H1 (cell line): ENCODE measurements around the gene CDH6. TPM values are rescaled to one million over a fixed set of nuclear protein-coding genes. Genes with fewer than 3 reads are reported as not detected.

Source experiments
- CTCF ChIA-PET: fragments of 300-600 bp; sonication (Branson Sonifier 250); formaldehyde crosslinking; loops from one replicate; lab custom pipeline; 2021; ENCODE audit not compliant: partially characterized antibody; lab: Charles Lee
- POLR2A ChIA-PET: fragments of 300-600 bp; sonication (Branson Sonifier 250); formaldehyde crosslinking; loops from one replicate; lab custom pipeline; 2021; ENCODE audit warnings: inconsistent platforms; ENCODE audit not compliant: partially characterized antibody; lab: Charles Lee
- DNase-seq, 2 experiments: peaks; one replicate each; pipeline versions ENCODE4 v3.0.0 to v3.0.0-alpha.2; 2010 to 2022; ENCODE audit warnings: low spot score in 2 of 2, low read depth in 1 of 2, mixed read lengths in 1 of 2
- FAIRE-seq: peaks from 2 replicates; lab custom pipeline; 2011; peaks lifted over from hg19 to GRCh38; lab: Jason Lieb, UNC
- H2AFZ ChIP-seq: 2 replicates; pipeline ENCODE4 v1.8.1; 2012; ENCODE audit warnings: low read length, inconsistent platforms
- H2AK5ac ChIP-seq: 2 replicates; pipeline ENCODE4 v1.6.1; 2013; ENCODE audit warnings: low read depth, low read length
- H2BK120ac ChIP-seq: replicated peaks from 2 replicates; pipeline ENCODE3; 2013; ENCODE audit warnings: low read depth, low read length, inconsistent platforms
- H2BK12ac ChIP-seq: 2 replicates; pipeline ENCODE4 v1.6.1; 2013; ENCODE audit warnings: low read depth, low read length
- H2BK15ac ChIP-seq: 2 replicates; pipeline ENCODE4 v1.6.1; 2013; ENCODE audit warnings: low read length
- H2BK20ac ChIP-seq: 2 replicates; pipeline ENCODE4 v1.6.1; 2013; ENCODE audit warnings: low read length
- H2BK5ac ChIP-seq: 2 replicates; pipeline ENCODE4 v1.6.1; 2013; ENCODE audit warnings: low read depth, low read length
- H3K14ac ChIP-seq: 2 replicates; pipeline ENCODE4 v1.6.1; 2013; ENCODE audit warnings: inconsistent platforms; ENCODE audit not compliant: insufficient read length
- H3K18ac ChIP-seq: 2 replicates; pipeline ENCODE4 v1.6.1; 2013; ENCODE audit warnings: low read length; ENCODE audit errors: extremely low read depth
- H3K23ac ChIP-seq: 2 replicates; pipeline ENCODE4 v1.6.1; 2013; ENCODE audit warnings: inconsistent platforms; ENCODE audit not compliant: insufficient read length
- H3K23me2 ChIP-seq: 2 replicates; pipeline ENCODE4 v1.6.1; 2013; ENCODE audit warnings: low read depth, low read length
- H3K27ac ChIP-seq: 2 replicates; pipeline ENCODE4 v1.6.1; 2011; ENCODE audit warnings: low read depth, low read length, inconsistent platforms
- H3K27me3 ChIP-seq, 4 experiments: replicated peaks in 1 of 4; 1 replicate in 1 of 4; 2 replicates in 3 of 4; pipeline versions ENCODE4 v1.6.1 to v1.8.1; 2011 to 2013; ENCODE audit warnings: low read length in 3 of 4, mild to moderate bottlenecking in 3 of 4, inconsistent platforms in 2 of 4, mixed read lengths in 2 of 4, moderate library complexity in 1 of 4; ENCODE audit not compliant: control insufficient read depth in 3 of 4, insufficient read depth in 3 of 4; ENCODE audit errors: extremely low read depth in 1 of 4
- H3K36me3 ChIP-seq, 4 experiments: 2 replicates each; pipeline versions ENCODE4 v1.6.1 to v1.8.1; 2011 to 2013; ENCODE audit warnings: mild to moderate bottlenecking in 4 of 4, low read length in 3 of 4, moderate library complexity in 2 of 4, control low read depth in 1 of 4, inconsistent platforms in 1 of 4; ENCODE audit not compliant: insufficient read depth in 4 of 4, control insufficient read depth in 2 of 4
- H3K4ac ChIP-seq: replicated peaks from 2 replicates; pipeline ENCODE3; 2013; ENCODE audit warnings: low read length, low read depth, mixed read lengths, inconsistent platforms; ENCODE audit not compliant: insufficient read length
- H3K4me1 ChIP-seq, 4 experiments: replicated peaks in 1 of 4; 1 replicate in 1 of 4; 2 replicates in 3 of 4; pipeline versions ENCODE4 v1.6.1 to v1.8.1; 2011 to 2013; ENCODE audit warnings: low read length in 3 of 4, inconsistent platforms in 2 of 4, mixed read lengths in 1 of 4; ENCODE audit not compliant: insufficient read depth in 4 of 4, control insufficient read depth in 3 of 4
- H3K4me2 ChIP-seq, 2 experiments: 2 replicates each; pipeline versions ENCODE4 v1.6.1 to v1.8.1; 2011 to 2013; ENCODE audit warnings: low read depth in 2 of 2, low read length in 2 of 2, control low read depth in 1 of 2, inconsistent platforms in 1 of 2, mild to moderate bottlenecking in 1 of 2; ENCODE audit not compliant: insufficient read depth in 1 of 2
- H3K4me3 ChIP-seq, 4 experiments: fragments of 200-600, 300-600 bp in 1 of 4; sonication (generic), shearing (Covaris generic), sonication (Bioruptor Twin) in 1 of 4; 2 replicates each; pipeline versions ENCODE4 v1.5.1 to v1.8.1; 2011 to 2016; ENCODE audit warnings: low read length in 4 of 4, low read depth in 3 of 4, control low read depth in 2 of 4, inconsistent platforms in 2 of 4, mild to moderate bottlenecking in 2 of 4, mixed read lengths in 1 of 4, moderate library complexity in 1 of 4; ENCODE audit not compliant: insufficient read depth in 2 of 4; ENCODE audit errors: extremely low read depth in 1 of 4
- H3K56ac ChIP-seq: replicated peaks from 2 replicates; pipeline ENCODE3; 2013; ENCODE audit warnings: low read depth, mild to moderate bottlenecking, mixed read lengths, low read length, inconsistent platforms; ENCODE audit not compliant: insufficient read length
- H3K79me1 ChIP-seq: 2 replicates; pipeline ENCODE4 v1.6.1; 2013; ENCODE audit warnings: low read depth, low read length, control low read depth
- H3K79me2 ChIP-seq, 2 experiments: 2 replicates each; pipeline versions ENCODE4 v1.6.1 to v1.8.1; 2012 to 2013; ENCODE audit warnings: low read length in 2 of 2, mild to moderate bottlenecking in 2 of 2, inconsistent platforms in 1 of 2; ENCODE audit not compliant: insufficient read depth in 2 of 2, control insufficient read depth in 1 of 2
- H3K9ac ChIP-seq, 4 experiments: replicated peaks in 1 of 4; 1 replicate in 1 of 4; 2 replicates in 3 of 4; pipeline versions ENCODE4 v1.6.1 to v1.8.1; 2011 to 2013; ENCODE audit warnings: low read depth in 3 of 4, low read length in 3 of 4, control low read depth in 2 of 4, mild to moderate bottlenecking in 2 of 4, moderate library complexity in 2 of 4, inconsistent platforms in 1 of 4; ENCODE audit errors: extremely low read depth in 1 of 4
- H3K9me3 ChIP-seq, 2 experiments: 2 replicates each; pipeline versions ENCODE4 v1.6.1 to v1.8.1; 2012 to 2013; ENCODE audit warnings: mild to moderate bottlenecking in 2 of 2, moderate library complexity in 2 of 2, control low read depth in 1 of 2, inconsistent platforms in 1 of 2, low read depth in 1 of 2, low read length in 1 of 2, mixed read lengths in 1 of 2; ENCODE audit not compliant: insufficient read depth in 2 of 2
- H4K20me1 ChIP-seq, 2 experiments: replicated peaks in 1 of 2; 2 replicates each; pipeline versions ENCODE3 to v1.8.1; 2011 to 2013; ENCODE audit warnings: inconsistent platforms in 2 of 2, low read length in 2 of 2, mild to moderate bottlenecking in 1 of 2; ENCODE audit not compliant: insufficient read depth in 2 of 2, control insufficient read depth in 1 of 2
- H4K5ac ChIP-seq: 2 replicates; pipeline ENCODE4 v1.6.1; 2013; ENCODE audit warnings: low read length, low read depth, mixed read lengths, inconsistent platforms; ENCODE audit not compliant: insufficient read length
- H4K8ac ChIP-seq: 2 replicates; pipeline ENCODE4 v1.8.0; 2013; ENCODE audit warnings: mild to moderate bottlenecking, moderate library complexity, low read length, inconsistent platforms; ENCODE audit not compliant: insufficient read depth; ENCODE audit errors: extremely low read depth
- H4K91ac ChIP-seq: replicated peaks from 2 replicates; pipeline ENCODE3; 2013; ENCODE audit warnings: low read length, mixed read lengths, inconsistent platforms; ENCODE audit not compliant: insufficient read length
- CBX8 ChIP-seq: fragments of 300-800, 300-1000 bp; sonication (generic); IDR thresholded peaks from 2 replicates; pipeline ENCODE4 v1.7.1; 2016; ENCODE audit warnings: low read depth, low read length, borderline replicate concordance
- HDAC2 ChIP-seq, 2 experiments: fragments of 300-600 bp in 1 of 2; sonication (generic) in 1 of 2; IDR thresholded peaks; 2 replicates each; pipeline ENCODE4 v1.6.1; 2011 to 2012; ENCODE audit warnings: low read depth in 2 of 2, low read length in 2 of 2, mild to moderate bottlenecking in 2 of 2, moderate library complexity in 2 of 2, borderline replicate concordance in 1 of 2, inconsistent platforms in 1 of 2
- JUND ChIP-seq: IDR thresholded peaks from 2 replicates; pipeline ENCODE4 v1.6.1; 2011; ENCODE audit warnings: mild to moderate bottlenecking, improper control_type of control experiment, low read length
- PHF8 ChIP-seq: fragments of 200-600 bp; sonication (generic); conservative IDR thresholded peaks from 2 replicates; pipeline ENCODE4 v1.7.1; 2012; ENCODE audit warnings: low read depth, mild to moderate bottlenecking, inconsistent platforms, low read length, moderate library complexity
- SIN3A ChIP-seq, 2 experiments: IDR thresholded peaks in 1 of 2; conservative IDR thresholded peaks in 1 of 2; 2 replicates each; pipeline ENCODE4 v1.6.1; 2011 to 2012; ENCODE audit warnings: low read length in 2 of 2, improper control_type of control experiment in 1 of 2, low read depth in 1 of 2, mild to moderate bottlenecking in 1 of 2
- WGBS, 2 experiments: shearing (Covaris generic) in 1 of 2; methylation state at CpG; one replicate each; pipeline versions ENCODE4 v1.1.6 to v1.1.7; 2013 to 2015; ENCODE audit warnings: low lambda C conversion rate in 2 of 2, mixed read lengths in 2 of 2, inconsistent platforms in 1 of 2, low coverage in 1 of 2, missing lambda C conversion rate in 1 of 2; ENCODE audit not compliant: insufficient replicate concordance in 2 of 2, insufficient coverage in 1 of 2, insufficient read length in 1 of 2; ENCODE audit errors: extremely low coverage in 1 of 2, missing lambda C conversion rate in 1 of 2; 5-methylcytosine and 5-hydroxymethylcytosine counted together
- polyA plus RNA-seq, 7 experiments: library from polyadenylated mRNA; depleted of rRNA in 3 of 7; stranded (reverse) in 5 of 7; unstranded in 2 of 7; fragments of >200 nt in 5 of 7; fragments of 200-250 nt in 2 of 7; gene quantifications; 1 replicate in 5 of 7; 2 replicates in 1 of 7; 4 replicates in 1 of 7; pipeline versions ENCODE4 v1.2.1 to v1.2.3, GENCODE V29; 2011 to 2013; ENCODE audit warnings: missing spikeins in 2 of 7, mixed read lengths in 2 of 7
- total RNA-seq: library from RNA; stranded (reverse); fragmentation: NEBNext Ultra II Directional; extraction: Animal tissue kit (Norgen Biotek cat#: 25700); gene quantifications from 2 replicates; pipeline ENCODE4 v1.2.1, GENCODE V29; 2021

CDH6 gene
- total and polyA plus RNA-seq, 2 of the 8 experiments (the other 6 are each of a cell fraction or from before 2014, with no cell fraction given): 1.4 to 1.9 TPM

- H3K4me2 ChIP-seq: no peak overlapping the region
- no peak overlapping the region for H2BK5ac ChIP-seq
- no peaks in the 10 kb centered on the region for H3K27me3 ChIP-seq
- H4K91ac ChIP-seq: no peak overlapping the region
- H2BK120ac ChIP-seq: no peak overlapping the region
- no peak overlapping the region for H4K8ac ChIP-seq
- no peaks in the 10 kb centered on the region; a peak in 1 of 4 replicates for H3K9me3 ChIP-seq
- CTCF ChIA-PET: interaction anchor here (0.7 kb wide), 1 partner anchor 17 kb away, joined by 3 read pairs; no protein-coding TSS in a partner anchor
- H2AK5ac ChIP-seq: no peak overlapping the region
- H3K56ac ChIP-seq: no peak overlapping the region
- no peak overlapping the region for H3K4ac ChIP-seq
- no peak overlapping the region for H3K23ac ChIP-seq
- H3K79me2 ChIP-seq: no peaks in the 10 kb centered on the region
- H3K79me1 ChIP-seq: no peaks in the 10 kb centered on the region; the same call in 1 of the 2 replicates
- no peak overlapping the region for H3K9ac ChIP-seq
- no peak overlapping the region for H2BK20ac ChIP-seq
- H3K23me2 ChIP-seq: no peaks in the 10 kb centered on the region
- no peak for DNase-seq
- no peaks in the 10 kb centered on the region for H3K36me3 ChIP-seq
- H2BK15ac ChIP-seq: no peak overlapping the region
- POLR2A ChIA-PET: no interaction called here
- no peak overlapping the region for H3K14ac ChIP-seq
- no peak overlapping the region for H3K18ac ChIP-seq
- H3K4me1 ChIP-seq: no peaks in the 10 kb centered on the region
- H2AFZ ChIP-seq: no peak overlapping the region
- H3K4me3 ChIP-seq: no peak overlapping the region
- H2BK12ac ChIP-seq: no peak overlapping the region
- no peak overlapping the region for H3K27ac ChIP-seq
- no peaks in the 10 kb centered on the region for H4K20me1 ChIP-seq
- TF ChIP-seq CBX8: no peak
- TF ChIP-seq JUND: no peak
- TF ChIP-seq PHF8: no peak
- TF ChIP-seq HDAC2 (IDR thresholded peaks at IDR 0.05; ENCODE audit: borderline replicate concordance in 1 of 2, low read depth in 2 of 2, low read length in 2 of 2): no peak
- no peak for TF ChIP-seq SIN3A (conservative IDR thresholded peaks at IDR 0.05 in 1 of 2, IDR thresholded peaks at IDR 0.05 in 1 of 2; ENCODE audit: low read depth in 1 of 2, low read length in 2 of 2)
- WGBS, 2 experiments: 93% methylated on average over 3 of the region's 3 CpGs; no CpG with 5 or more reads in 1 of the 2 experiments
- no peak for FAIRE-seq
- H4K5ac ChIP-seq: no peak overlapping the region
These were observed 161.9 kb downstream of the CDH6 start for GRCh38 chr5:31355337-31355736.
